IPS-NIHi7 (cell line): ENCODE results near the gene RBPJL.
A peak's percentile ranks its signal among the peaks of the same experiment; 100 is the strongest.

ENCODE experiments used
- DNase-seq: peaks from one replicate; pipeline ENCODE4 v3.0.0; 2012; ENCODE audit warnings: mixed read lengths; ENCODE audit errors: extremely low spot score

The RBPJL gene

GRCh38 chr20:45361793-45362192 is 55.2 kb downstream of the RBPJL start:
- DNase-seq = no peak

GRCh38 chr20:45362804-45363610 is 56.4 kb downstream of the RBPJL start, which contains the start of gene SYS1:
Gene SYS1 (plus strand): TSS chr20:45363156. CDS start chr20:45363532, 376 bp downstream.
- DNase-seq = peak; percentile 98

DNA sequence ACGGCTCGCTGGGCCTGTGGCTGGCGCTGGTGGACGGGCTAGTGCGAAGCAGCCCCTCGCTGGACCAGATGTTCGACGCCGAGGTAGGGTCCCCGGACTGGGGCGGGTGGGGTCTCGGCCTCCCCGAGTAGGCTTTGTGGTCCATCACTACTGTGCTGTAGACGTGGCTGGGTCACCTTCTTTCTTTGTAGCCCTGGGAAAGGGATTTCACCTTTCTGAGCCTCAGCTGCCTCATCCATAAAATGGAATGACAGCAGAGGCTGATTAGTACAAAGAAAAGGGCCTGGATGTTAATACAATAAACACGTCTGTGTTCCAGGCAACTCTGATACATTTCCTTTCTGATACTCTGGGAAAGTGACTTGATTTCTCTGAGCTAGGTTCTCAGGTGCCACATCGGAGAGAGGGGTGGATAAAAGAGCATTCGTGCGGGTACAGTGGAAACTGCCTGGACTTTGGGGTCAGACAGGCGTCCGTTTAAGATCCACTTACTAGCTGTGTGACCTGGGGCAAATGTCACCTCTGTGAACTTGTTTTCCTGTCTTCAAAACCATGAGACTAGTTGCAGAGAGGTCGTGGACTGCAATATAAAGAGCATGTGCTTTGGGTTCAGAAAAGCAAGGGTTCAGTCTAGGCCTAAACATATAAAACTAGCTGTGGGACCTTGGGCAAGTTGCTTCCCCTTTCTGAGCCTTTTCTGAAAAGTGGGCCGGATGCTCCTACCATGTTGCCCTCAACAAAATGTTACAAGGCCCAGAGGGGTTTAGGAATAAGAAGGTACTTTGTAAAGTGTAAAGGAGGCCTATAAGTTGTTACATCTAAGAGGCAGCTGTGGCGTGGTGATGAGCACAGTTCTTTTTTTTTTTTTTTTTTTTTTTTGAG is 57.2 kb downstream of the RBPJL start:
- no peak for DNase-seq

DNA sequence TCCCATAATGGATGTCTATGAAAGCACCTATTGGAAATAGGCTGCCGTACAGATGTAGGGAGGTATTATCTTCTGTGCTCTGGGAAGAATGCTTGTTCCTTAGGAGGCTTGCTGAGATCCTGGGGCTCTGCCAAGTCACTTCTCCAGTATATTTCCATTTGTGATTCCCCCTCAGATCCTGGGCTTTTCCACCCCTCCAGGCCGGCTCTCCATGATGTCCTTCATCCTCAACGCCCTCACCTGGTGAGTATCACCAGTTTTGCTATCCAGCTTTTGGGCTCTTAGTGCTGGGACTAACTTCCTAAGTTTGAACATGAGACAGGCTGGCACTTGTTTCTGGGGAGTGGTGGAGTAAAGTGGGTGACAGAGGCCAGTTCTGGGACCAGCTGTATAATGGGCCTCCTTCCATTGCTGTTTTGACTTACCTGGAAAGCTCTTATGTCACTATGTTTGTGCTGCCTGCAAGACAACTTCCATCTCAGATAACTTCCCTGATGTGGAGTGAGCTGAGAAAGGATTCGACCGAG is 58.9 kb downstream of the RBPJL start:
- no peak for DNase-seq

DNA sequence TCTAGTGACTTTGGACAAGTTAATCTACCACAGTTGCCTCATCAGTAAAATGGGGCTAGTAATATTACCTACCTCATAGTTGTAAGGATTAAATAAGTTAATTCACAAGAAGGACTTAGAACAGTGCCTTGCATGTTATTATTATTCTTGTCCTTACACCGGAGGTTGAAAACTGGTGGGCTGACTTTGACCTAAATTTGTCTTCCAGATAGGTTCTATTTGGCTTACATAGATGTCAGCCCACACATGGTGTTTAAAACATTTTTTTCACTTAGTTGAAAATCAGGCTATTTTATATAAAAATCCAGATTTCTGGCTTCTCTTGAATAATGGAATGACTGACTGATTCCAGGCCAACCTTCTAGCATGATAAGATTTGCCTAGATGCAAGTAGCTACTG is 59.6 kb downstream of the RBPJL start:
- no peak for DNase-seq

- DNase-seq = no peak
Measured at GRCh38 chr20:45366631-45367030, 60.0 kb downstream of the RBPJL start.

- no peak for DNase-seq
Measured at GRCh38 chr20:45367126-45367525, 60.5 kb downstream of the RBPJL start.
